CD4-positive, alpha-beta T cell treated with Interleukin-21 for 1 hour (primary cell): ENCODE data around the gene RNF31.

ENCODE experiments used
- DNase-seq: peaks from one replicate; pipeline ENCODE4 v3.0.0-alpha.2; 2020

The RNF31 gene

DNA sequence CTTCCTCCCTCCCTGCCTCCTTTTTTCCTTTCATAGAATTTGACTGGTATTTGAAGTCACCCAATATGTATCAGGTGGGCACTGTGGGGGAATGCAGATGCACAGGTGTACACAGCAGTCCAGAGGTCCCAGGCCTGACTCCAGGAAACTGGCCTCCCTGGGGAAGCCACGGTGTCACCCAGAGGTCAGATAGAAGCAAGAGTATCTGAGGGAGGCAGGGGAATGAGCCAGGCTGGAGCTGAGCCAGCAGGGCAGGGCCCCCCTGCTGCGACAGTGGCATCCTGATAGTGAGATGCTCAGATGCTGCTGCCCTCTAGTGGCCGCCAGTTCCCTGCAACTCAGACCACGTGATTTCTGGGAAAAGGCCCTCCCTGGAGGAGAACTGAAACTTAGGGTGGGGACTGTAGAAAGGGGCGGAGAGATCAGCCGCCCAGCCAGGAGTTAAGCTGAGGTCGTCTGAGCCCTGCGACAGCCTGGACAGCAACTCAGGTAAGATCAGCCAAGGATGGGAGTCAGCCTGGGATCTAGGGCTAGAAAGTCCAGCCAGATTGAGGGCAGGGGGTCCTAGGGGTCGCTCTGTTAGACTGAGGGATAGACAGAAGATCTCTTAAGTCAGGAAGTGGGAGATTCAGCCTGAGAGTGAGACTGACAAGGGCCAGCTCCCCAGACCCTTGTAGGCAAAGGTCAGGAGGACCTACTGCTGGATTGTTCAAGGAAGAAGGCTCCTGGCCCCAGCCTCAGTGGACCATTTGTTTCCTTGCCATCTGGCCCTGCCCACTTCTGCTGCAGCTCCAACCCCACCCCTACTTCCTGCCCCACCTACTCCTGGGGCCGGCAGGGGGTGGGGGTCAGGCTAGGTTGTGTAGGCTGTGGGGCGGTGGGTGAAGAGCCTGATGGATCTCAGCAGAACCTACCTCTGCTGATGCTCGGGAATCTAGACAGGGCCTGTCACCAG lies 13.8 kb downstream of the RNF31 start, which contains the start of gene IRF9:
TSS of gene IRF9 (plus strand) at position 416 of the 955 bp plus-strand sequence. CDS start 880 bp downstream, outside the sequence.
- DNase-seq = peak; percentile 99

DNA sequence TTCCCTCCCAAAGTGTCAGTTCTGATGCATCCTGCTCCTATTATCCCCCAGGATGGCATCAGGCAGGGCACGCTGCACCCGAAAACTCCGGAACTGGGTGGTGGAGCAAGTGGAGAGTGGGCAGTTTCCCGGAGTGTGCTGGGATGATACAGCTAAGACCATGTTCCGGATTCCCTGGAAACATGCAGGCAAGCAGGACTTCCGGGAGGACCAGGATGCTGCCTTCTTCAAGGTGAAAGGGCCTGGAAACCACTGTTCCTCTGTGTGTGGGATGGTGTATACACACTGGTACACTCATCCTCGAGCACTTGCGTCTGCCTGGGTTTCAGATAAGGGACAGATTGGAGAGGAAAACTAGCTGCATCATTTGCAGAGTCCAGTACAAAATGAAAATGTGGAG lies 14.8 kb downstream of the RNF31 start:
- DNase-seq = no peak

DNA sequence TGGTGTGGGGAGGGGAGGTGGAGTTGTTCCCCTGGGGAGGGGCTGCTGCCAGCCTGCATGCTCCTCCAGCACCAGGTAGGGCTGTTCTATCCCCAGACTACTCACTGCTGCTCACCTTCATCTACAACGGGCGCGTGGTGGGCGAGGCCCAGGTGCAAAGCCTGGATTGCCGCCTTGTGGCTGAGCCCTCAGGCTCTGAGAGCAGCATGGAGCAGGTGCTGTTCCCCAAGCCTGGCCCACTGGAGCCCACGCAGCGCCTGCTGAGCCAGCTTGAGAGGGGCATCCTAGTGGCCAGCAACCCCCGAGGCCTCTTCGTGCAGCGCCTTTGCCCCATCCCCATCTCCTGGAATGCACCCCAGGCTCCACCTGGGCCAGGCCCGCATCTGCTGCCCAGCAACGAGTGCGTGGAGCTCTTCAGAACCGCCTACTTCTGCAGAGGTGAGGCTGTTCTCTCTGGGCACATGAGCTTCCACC lies 17.3 kb downstream of the RNF31 start:
- DNase-seq = no peak

DNA sequence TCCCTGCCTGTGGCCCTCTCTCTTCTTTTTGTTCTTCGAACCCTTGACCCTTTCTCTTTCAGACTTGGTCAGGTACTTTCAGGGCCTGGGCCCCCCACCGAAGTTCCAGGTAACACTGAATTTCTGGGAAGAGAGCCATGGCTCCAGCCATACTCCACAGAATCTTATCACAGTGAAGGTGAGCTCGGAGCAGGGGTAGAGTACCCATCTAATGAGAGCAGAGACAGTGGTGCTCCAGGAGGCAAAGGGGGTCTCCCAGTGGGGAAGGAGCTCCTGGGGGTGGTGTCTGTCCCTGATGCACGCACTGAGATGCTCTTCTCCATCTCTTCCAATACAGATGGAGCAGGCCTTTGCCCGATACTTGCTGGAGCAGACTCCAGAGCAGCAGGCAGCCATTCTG lies 18.5 kb downstream of the RNF31 start:
- no peak for DNase-seq

DNA sequence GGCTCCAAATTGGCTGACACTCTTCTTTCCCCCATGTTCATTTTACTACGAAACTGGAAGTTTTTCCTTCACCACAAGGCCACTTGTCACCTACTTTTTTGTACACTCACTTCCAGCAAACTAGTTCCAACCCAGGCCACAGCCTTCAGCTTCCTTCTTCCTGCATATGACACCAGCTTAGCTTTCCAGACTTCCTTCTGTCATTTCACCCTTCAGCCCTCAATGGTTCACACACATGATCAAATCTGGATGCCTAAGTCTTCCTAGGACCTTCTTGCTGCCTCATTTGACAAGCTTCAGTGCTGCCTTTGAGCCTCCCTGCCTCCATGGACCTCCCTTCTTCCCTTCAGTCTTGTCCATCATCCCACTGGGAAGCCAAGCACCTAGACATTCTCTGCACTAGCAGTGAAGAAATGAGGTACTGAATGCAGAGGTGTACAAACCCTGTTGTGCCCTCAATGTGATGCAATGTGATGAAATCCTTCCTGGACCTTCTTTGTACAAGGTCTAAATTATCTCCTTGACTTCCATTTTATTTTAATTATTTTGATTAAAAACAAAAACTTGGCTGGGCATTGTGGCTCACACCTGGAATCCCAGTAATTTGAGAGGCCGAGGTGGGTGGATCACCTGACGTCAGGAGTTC lies 20.3 kb downstream of the RNF31 start:
- no peak for DNase-seq

DNA sequence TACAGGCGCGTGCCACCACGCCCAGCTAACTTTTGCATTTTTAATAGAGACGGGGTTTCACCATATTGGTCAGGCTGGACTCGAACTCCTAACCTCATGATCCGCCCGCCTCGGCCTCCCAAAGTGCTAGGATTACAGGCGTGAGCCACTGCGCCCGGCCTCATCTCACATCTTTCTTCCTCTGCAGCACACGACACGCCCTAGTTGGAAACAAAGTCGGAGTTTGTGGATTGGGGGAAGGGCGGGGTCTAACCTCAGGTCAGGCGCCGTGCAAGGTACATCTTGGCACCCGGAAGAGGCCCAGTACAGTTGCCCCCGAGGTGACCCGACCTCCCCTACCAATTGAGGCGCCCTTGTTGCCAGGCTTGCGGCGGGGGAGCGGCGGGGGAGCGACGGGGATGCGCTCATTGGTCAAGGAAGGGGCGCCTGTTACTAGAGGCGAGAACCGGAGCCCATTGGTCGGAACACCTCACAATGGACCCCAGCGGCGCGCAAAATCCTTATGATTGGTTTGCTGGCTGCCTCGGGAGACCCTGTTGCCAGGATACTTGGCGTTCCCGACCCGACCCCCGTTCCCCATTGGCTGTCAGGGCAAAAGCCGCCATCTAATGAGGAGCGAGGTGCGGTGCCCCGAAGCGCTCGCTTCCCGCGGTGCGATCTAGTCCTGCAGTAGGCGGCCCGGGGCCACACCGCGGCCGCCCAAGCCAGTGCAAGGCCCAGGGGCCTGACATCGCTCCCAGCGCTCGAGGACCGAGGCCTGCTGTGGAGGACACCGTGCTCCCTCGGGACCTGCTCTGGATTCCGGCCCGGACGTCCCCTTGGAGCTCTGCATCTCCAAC lies 24.3 kb downstream of the RNF31 start, which contains the start of gene REC8:
TSS of gene REC8 (plus strand) at position 659 of the 839 bp plus-strand sequence. CDS start 473 bp downstream, outside the sequence.
- DNase-seq = peak; percentile 74

DNA sequence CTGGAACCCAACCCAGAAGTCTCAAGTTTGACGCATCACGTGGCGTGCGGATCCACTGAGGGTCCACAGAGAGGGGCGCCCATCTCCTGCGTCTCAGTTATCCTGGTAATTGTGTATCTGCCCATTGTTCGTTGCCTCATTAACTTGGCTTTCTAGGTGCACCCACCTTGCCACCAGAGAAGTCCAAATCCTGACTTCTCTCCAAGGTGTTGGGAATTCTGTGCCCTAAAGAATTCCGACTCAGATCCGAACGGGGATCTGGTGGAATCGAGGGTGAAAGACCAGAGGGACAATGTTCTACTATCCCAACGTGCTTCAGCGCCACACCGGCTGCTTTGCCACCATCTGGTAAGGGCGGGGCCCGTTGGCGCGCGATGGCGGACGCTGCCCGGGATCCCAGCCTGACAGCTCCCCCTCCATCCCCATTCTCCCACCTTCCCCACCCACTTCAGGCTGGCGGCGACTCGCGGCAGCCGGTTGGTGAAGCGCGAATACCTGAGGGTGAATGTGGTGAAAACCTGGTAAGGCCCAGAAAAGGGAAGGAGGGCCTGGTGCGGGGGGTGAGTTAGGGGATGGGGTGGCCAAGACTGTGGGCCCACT lies 25.1 kb downstream of the RNF31 start:
- no peak for DNase-seq

DNA sequence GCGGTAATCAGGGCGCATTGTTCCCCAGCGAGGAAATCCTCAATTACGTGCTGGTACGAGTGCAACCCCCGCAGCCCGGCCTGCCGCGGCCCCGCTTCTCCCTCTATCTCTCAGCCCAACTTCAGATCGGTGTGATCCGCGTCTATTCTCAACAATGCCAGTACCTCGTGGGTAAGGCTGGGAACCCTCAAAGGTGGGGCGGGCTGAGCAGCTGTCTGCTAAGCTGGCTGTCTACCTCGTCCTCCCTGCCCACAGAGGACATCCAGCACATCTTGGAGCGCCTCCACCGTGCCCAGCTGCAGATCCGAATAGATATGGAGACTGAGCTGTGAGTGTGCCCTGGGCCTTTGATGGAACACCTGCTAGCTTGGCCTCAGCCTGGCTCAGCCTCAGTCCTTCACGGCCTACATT lies 25.6 kb downstream of the RNF31 start:
- no peak for DNase-seq

DNA sequence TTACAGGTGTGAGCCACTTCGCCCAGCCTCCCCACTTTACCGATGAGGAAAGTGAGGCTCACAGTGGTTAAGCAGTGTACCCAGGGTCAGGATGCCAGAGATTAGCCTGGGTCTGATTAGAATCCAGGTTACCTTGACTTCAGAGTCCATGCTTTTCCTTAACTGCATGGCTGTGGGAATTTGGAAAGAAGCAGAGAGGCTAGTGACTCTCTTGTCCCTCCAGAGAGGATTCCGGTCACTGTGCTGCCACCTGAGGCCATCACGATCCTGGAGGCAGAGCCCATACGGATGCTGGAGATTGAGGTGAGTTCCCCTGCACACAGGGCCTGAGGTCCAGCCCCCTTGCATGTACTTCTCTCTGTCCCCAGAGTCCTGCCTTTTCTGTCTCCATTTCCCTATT lies 29.3 kb downstream of the RNF31 start:
- DNase-seq = no peak

DNA sequence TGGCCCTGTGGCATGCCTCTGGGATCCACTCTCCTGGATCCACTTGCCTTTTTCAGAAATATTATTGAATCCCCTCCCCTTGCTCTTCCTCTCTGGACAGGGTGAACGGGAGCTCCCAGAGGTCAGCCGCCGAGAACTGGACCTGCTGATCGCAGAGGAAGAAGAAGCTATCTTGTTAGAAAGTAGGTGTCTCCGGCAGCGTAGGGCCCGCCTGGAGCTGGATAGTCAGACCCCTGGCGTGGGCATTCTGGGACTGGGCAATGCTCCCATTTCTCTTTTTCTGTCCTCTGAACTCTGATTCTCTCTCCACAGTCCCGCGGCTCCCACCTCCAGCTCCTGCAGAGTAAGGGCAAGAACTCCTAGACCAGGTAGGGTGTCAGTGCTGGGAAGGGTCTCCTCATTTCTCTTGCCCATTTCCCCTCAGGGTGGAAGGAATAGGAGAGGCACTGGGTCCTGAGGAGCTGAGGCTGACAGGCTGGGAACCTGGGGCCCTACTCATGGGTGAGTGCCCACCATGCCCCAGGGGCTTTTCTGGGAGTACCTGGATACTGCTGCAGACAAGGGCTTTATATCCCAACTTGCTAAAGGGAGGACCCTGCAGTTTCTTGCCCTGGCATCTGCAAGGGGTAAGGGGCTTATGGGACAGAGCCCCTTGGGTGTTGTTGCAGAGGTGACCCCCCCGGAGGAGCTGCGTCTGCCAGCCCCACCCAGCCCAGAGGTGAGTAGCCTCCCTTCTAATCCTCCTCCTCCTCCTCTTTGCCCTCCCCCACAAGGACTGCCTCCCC lies 29.9 kb downstream of the RNF31 start:
- DNase-seq = no peak

DNA sequence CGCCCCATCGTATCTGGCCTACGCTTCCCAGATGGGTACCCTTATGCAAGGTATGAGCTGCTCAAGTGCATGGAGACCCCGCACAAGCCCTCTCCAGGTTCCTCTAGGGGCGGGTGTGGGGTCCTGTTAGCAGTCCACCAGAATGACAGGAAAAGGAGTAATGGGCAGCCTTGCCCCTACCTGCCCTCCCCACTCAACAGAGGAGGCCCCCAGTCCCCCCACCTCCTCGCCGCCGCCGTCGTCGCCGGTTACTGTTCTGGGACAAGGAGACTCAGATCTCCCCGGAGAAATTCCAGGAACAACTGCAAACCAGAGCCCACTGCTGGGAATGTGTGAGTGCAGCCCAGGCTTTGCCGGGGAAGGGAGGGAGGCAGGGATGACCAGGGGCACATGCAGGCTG lies 30.6 kb downstream of the RNF31 start:
- no peak for DNase-seq

DNA sequence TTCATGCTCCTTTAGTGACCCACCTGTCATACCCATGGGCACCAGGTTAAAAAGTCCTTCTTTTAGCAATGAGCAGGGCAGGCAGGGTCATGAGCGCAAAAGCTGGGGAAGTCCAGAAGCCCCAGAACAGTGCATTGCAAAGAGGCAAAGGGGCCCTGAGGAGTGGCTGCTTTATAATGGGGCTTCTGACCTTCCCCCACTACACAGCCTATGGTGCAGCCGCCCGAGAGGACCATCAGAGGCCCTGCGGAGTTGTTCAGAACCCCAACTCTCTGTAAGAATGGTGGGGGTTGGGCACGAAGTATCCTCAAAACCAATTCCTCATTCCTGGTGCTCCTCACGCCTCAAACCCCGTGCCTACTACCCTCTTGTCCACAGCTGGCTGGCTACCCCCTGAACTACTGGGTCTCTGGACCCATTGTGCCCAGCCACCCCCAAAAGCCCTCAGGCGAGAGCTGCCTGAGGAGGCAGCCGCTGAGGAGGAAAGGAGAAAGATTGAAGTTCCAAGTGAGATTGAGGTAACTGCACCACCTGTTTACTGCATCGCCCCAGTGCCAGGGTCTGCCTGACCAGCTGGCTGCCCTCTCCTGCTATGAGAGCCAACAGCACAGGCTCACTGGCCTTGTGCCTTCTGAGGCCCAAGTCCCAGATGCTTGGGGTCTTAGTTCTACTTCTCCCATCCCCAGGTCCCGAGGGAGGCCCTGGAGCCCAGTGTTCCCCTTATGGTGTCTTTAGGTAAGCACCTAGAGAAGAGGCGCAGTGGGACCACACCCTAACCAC lies 31.3 kb downstream of the RNF31 start:
- no peak for DNase-seq

DNA sequence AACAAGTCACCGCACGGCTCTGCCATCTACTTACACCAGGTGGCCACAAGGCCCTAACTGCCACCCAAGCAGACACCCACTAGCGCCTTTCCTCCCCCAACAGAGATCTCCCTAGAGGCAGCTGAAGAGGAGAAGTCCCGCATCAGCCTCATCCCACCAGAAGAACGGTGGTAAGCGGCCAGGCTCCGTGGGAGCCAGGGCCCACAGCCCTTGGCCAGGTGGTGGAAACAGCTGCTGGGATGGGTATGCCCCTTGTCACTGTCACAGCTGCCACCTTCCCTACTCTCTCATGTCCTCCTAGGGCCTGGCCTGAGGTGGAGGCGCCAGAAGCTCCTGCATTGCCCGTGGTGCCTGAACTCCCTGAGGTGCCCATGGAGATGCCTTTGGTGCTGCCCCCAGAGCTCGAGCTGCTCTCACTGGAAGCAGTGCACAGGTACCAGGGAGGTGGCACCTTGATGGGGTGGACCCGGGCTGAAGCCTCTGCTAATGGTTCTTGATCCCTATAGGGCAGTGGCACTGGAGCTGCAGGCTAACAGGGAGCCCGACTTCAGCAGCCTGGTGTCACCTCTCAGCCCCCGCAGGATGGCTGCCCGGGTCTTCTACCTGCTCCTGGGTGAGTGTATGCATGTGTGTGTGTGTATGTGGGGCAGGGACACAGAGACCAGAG lies 32.1 kb downstream of the RNF31 start:
- DNase-seq = no peak

DNA sequence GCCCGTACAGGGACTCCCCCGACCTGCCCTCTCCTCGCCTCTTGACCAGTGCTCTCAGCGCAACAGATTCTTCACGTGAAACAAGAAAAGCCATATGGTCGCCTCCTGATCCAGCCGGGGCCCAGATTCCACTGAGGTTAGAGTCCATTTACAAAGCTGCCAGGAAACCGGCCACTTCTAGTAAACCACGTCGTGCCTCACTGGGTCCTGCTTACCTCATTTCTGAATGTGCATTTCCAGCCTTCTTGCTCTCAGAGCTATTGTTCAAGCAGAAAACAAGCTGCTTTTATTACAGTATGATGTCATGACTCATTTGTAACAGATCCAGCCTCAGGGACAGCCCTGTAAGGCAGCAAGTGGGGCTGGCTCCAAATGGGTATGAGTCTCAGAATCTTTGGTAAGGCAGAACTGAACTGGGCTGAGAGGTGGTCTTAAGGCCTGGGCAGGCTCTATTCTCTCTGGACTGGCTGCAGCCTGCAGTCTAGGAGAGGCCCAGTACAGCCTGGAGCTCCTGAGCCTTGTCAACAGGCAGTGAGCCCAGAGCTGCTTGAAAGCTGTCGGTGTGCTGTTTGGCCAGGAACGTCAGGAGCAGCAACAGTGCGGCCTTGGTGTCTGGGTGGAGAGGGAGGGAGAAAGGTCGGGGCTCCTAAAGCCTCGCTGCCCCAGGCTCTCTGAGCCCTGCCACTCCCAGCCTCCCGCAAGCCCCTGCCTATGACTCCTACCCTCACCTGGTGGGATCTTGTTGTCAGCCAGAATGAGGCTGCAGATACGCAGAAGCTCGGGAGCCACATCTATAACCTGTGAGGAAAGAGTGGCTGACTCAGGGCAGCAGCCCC lies 32.9 kb downstream of the RNF31 start:
- DNase-seq = no peak

DNA sequence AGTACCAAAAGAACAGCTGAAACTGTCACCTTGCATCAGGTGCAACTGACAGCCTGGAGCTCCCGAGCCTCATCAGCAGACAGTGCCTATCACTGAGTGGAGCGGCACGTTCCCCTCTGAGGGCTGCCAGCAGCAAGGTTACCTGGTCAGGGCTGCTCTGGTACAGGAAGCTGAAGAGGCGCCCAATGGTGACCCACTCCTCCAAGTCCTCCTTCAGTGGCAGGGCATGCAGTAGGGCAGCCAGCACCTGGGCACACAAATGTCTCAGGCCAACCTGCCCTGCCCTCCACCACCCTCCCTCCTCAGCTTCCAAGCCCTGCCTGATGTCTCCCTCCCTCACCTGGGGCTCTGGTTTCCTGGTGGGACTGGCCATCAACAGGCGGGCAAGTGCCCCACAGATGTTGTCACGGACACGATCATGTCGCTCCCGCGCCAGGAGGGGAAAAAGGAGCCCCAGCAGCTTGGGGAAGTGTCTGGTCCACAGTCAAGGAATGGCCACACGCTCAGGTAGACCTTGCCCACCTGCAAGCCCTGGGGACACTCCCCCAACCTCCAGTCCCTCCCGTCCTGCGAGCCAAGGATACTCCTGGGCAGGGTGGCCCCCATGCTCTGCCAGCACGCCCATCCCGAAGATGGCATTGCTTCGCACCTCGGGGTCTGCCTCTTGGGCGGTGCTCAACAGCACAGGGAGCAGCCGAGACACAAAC lies 34.2 kb downstream of the RNF31 start:
- no peak for DNase-seq

DNA sequence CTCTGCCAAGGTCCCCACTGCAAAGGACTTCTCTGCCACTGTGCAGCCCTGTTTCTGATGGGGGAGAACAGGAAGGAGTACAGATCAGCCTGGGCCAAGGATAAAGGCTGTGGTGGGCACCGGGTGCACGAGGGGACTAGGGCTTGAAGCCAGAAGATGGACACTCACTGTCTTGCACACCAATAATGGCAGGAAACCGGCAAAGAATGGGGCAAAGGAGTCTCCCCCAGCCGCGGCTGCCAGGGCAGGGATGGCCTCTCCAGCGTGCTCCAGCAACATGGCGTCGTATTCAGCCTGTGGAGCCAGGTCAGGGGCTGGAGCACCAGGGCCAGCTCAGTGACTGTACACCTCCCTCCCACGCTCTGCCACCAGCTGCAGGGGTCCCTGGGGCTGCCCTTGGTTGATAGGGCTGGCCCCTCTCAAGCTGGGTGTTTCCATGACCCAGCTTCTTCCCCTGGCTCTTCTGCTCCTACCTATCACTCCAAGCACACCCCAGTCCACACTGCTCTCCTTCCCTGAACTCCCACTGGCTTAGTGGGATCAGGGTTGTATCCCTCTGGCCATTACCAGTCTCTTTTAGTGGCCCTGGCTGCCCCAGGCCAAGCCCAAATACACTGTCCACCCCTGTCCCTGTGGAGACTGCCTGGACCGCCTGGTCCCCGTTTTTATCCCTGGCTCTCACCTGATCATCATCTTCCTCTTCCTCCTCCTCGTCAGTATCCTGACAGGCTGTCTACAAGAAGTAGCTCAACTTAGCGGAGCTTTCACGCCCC lies 35.0 kb downstream of the RNF31 start:
- no peak for DNase-seq

DNA sequence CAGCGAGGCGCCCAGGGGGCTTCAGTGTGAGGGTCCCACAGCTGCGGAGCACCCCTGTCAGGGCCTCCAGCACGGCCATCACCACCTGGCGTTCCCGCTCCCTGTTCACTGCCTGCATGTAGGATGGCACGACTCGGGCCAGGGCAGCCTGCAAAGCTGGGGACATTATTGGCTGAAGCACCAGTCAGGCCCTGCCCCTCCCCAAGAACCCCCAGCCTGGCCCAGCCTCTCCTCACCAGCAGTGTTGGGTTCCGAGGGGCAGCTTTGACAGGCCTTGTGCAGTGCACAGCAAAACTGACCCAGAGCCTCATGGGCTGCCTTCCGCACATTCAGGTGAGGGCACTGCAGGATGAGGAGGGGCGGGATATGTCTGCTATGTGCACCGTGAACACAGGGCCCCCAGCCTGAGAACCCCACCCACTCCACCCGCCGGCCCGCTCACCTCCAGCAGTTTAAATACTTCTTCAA lies 35.8 kb downstream of the RNF31 start:
- DNase-seq = no peak
